HCT116 (cell line): Measurements from ENCODE around the gene WDR33. TPM values are rescaled to one million over a fixed set of nuclear protein-coding genes. Genes with fewer than 3 reads are reported as not detected.

ENCODE experiments used
- ATAC-seq: fragments of 200-7000 bp; cut with Tn5 transposase; 2 replicates; pipeline ENCODE4 v1.9.1; 2020; ENCODE audit warnings: mild to moderate bottlenecking, moderate library complexity
- BruUV-seq: library from RNA; stranded (reverse); fragments of 400-500 nt; replicated peaks from 2 replicates; lab custom pipeline; 2021; lab: Mats Ljungman, UMichigan
- CTCF ChIA-PET: fragments of 300-600 bp; sonication (Branson Sonifier 250); formaldehyde crosslinking; loops from one replicate; lab custom pipeline; 2021; ENCODE audit warnings: antibody characterized with exemption; lab: Charles Lee
- POLR2A ChIA-PET: fragments of 300-600, 350-600 bp; sonication (Branson Sonifier 250); formaldehyde crosslinking; loops from one replicate; lab custom pipeline; 2021; ENCODE audit warnings: antibody characterized with exemption; lab: Charles Lee
- RAD21 ChIA-PET, 2 experiments: fragments of 300-600 bp; sonication (Branson Sonifier 250); formaldehyde crosslinking; loops; one replicate each; lab custom pipeline; 2023; ENCODE audit warnings: low total read pairs in 2 of 2; ENCODE audit not compliant: uncharacterized antibody in 2 of 2, unreplicated experiment in 2 of 2, low non-redundant PET in 1 of 2; lab: Charles Lee
- DNase-seq: peaks from one replicate; pipeline ENCODE4 v3.0.0-alpha.2; 2010; ENCODE audit warnings: low read depth, low spot score
- H2AFZ ChIP-seq: fragments of 200-600 bp; shearing (Covaris generic), sonication (generic); 2 replicates; pipeline ENCODE4 v1.6.1; 2017; ENCODE audit warnings: low read depth, mixed run types, mixed read lengths, antibody characterized with exemption, low read length; ENCODE audit not compliant: poor library complexity, severe bottlenecking
- H3K27ac ChIP-seq: 2 replicates; pipeline ENCODE4 v1.5.1; 2012; ENCODE audit warnings: low read depth, low read length
- H3K27me3 ChIP-seq: fragments of 200-600 bp; sonication (generic); 2 replicates; pipeline ENCODE4 v1.6.1; 2016; ENCODE audit warnings: mixed run types, low read length, mixed read lengths; ENCODE audit not compliant: insufficient read depth
- H3K36me3 ChIP-seq, 2 experiments: fragments of 200-500 bp in 1 of 2; fragments of 200-600 bp in 1 of 2; sonication (Bioruptor generic) in 1 of 2; sonication (generic) in 1 of 2; 2 replicates each; pipeline versions ENCODE4 v1.5.1 to v1.6.1; 2014 to 2016; ENCODE audit warnings: low read length in 2 of 2, inconsistent platforms in 1 of 2, mixed read lengths in 1 of 2, mixed run types in 1 of 2; ENCODE audit not compliant: insufficient read depth in 2 of 2, control insufficient read depth in 1 of 2
- H3K4me1 ChIP-seq, 2 experiments: fragments of 200-600 bp in 1 of 2; sonication (generic) in 1 of 2; 2 replicates each; pipeline versions ENCODE4 v1.5.1 to v1.6.1; 2012 to 2017; ENCODE audit warnings: low read length in 2 of 2, inconsistent platforms in 1 of 2, mild to moderate bottlenecking in 1 of 2, mixed read lengths in 1 of 2, mixed run types in 1 of 2, moderate library complexity in 1 of 2; ENCODE audit not compliant: insufficient read depth in 2 of 2, control insufficient read depth in 1 of 2
- H3K4me2 ChIP-seq: fragments of 200-600 bp; sonication (generic); 2 replicates; pipeline ENCODE4 v1.6.1; 2017; ENCODE audit warnings: mixed run types, low read length, mixed read lengths
- H3K4me3 ChIP-seq, 2 experiments: fragments of 200-600 bp in 1 of 2; sonication (generic) in 1 of 2; replicated peaks in 1 of 2; 2 replicates each; pipeline ENCODE4 v1.5.1; 2011 to 2016; ENCODE audit warnings: low read length in 2 of 2, control low read depth in 1 of 2, low read depth in 1 of 2, mild to moderate bottlenecking in 1 of 2, mixed read lengths in 1 of 2, mixed run types in 1 of 2
- H3K79me2 ChIP-seq: fragments of 200-600 bp; sonication (generic); 2 replicates; pipeline ENCODE4 v1.6.1; 2017; ENCODE audit warnings: mild to moderate bottlenecking, mixed run types, low read length, moderate library complexity, mixed read lengths; ENCODE audit not compliant: insufficient read depth
- H3K9ac ChIP-seq: fragments of 200-600 bp; sonication (generic); 2 replicates; pipeline ENCODE4 v1.6.1; 2016; ENCODE audit warnings: low read length, mixed read lengths
- H3K9me2 ChIP-seq: fragments of 200-600 bp; sonication (generic), shearing (Covaris generic); 2 replicates; pipeline ENCODE4 v1.6.1; 2017; ENCODE audit warnings: mixed run types, mild to moderate bottlenecking, moderate library complexity; ENCODE audit not compliant: insufficient read depth
- H3K9me3 ChIP-seq, 2 experiments: fragments of 200-500 bp in 1 of 2; fragments of 200-600 bp in 1 of 2; sonication (Bioruptor generic) in 1 of 2; sonication (generic) in 1 of 2; 2 replicates each; pipeline ENCODE4 v1.6.1; 2014 to 2017; ENCODE audit warnings: low read length in 2 of 2, mixed read lengths in 2 of 2, inconsistent platforms in 1 of 2, low read depth in 1 of 2, mild to moderate bottlenecking in 1 of 2, mixed run types in 1 of 2, moderate library complexity in 1 of 2; ENCODE audit not compliant: control insufficient read depth in 1 of 2, insufficient read depth in 1 of 2
- H4K20me1 ChIP-seq: fragments of 200-600 bp; sonication (generic), shearing (Covaris generic); 2 replicates; pipeline ENCODE4 v1.6.1; 2017; ENCODE audit warnings: mixed run types, mild to moderate bottlenecking, moderate library complexity; ENCODE audit not compliant: insufficient read depth
- CEBPB ChIP-seq: IDR thresholded peaks from 2 replicates; pipeline ENCODE4 v1.6.1; 2012; ENCODE audit warnings: low read depth
- ELF1 ChIP-seq: IDR thresholded peaks from 2 replicates; pipeline ENCODE4 v1.6.1; 2012; ENCODE audit warnings: low read depth, borderline replicate concordance
- EZH2 ChIP-seq: fragments of 200-600 bp; sonication (generic); IDR thresholded peaks from 2 replicates; pipeline ENCODE4 v1.6.1; 2017; ENCODE audit warnings: antibody characterized with exemption, mixed run types
- EZH2phosphoT487 ChIP-seq: fragments of 200-600 bp; IDR thresholded peaks from 2 replicates; pipeline ENCODE4 v1.6.1; 2018; ENCODE audit warnings: antibody characterized with exemption, borderline replicate concordance
- FOSL1 ChIP-seq: IDR thresholded peaks from 2 replicates; pipeline ENCODE4 v1.6.1; 2012; ENCODE audit warnings: low read depth
- MAX ChIP-seq: IDR thresholded peaks from 2 replicates; pipeline ENCODE4 v1.6.1; 2012
- POLR2AphosphoS5 ChIP-seq: IDR thresholded peaks from 2 replicates; pipeline ENCODE4 v1.6.1; 2011; ENCODE audit warnings: mild to moderate bottlenecking, low read depth, low read length, moderate library complexity
- RAD21 ChIP-seq: IDR thresholded peaks from 2 replicates; pipeline ENCODE4 v1.6.1; 2012; ENCODE audit warnings: low read depth, mild to moderate bottlenecking
- REST ChIP-seq: IDR thresholded peaks from 2 replicates; pipeline ENCODE4 v1.6.1; 2012; ENCODE audit warnings: low read depth
- SRF ChIP-seq: IDR thresholded peaks from 2 replicates; pipeline ENCODE4 v1.6.1; 2012; ENCODE audit warnings: low read depth
- YY1 ChIP-seq: IDR thresholded peaks from 2 replicates; pipeline ENCODE4 v1.6.1; 2011; ENCODE audit warnings: low read length, low read depth, moderate library complexity, mild to moderate bottlenecking; ENCODE audit not compliant: insufficient replicate concordance; ENCODE audit errors: extremely low read depth
- ZBTB33 ChIP-seq: IDR thresholded peaks from 2 replicates; pipeline ENCODE4 v1.6.1; 2011; ENCODE audit warnings: mild to moderate bottlenecking, low read length, moderate library complexity; ENCODE audit not compliant: insufficient replicate concordance; ENCODE audit errors: extremely low read depth
- intact Hi-C: fragments of 100-400 bp; cut with micrococcal nuclease; formaldehyde crosslinking; loops from 2 replicates; pipeline ENCODE4 v1.10.0; 2022
- total RNA-seq: library from RNA; stranded (reverse); gene quantifications from one replicate; pipeline ENCODE4 v1.2.1, GENCODE V29; 2021; ENCODE audit not compliant: unreplicated experiment

Gene WDR33
- total RNA-seq, 1 experiment from 2014 or later, result 52.5 TPM

GRCh38 chr2:127834951-127835350 is 24.0 kb upstream of the WDR33 start (continued):
- no peak for TF ChIP-seq RAD21
- no peak for TF ChIP-seq ZBTB33
- no peak for TF ChIP-seq MAX

- intact Hi-C loops, result no loop called here
- Histone ChIP-seq H3K9me2 (no peaks in the 10 kb centered on the region), H3K4me1 (no peaks in the 10 kb centered on the region), H3K4me2 (no peak overlapping the region), H3K4me3 (no peak overlapping the region), H3K9me3 (no peaks in the 10 kb centered on the region), H2AFZ (no peak overlapping the region), H3K9ac (no peak overlapping the region), H3K27ac (no peak overlapping the region), H4K20me1 (no peaks in the 10 kb centered on the region), H3K36me3 (no peaks in the 10 kb centered on the region), H3K79me2 (no peaks in the 10 kb centered on the region), H3K27me3 (no peaks in the 10 kb centered on the region)
- no TSS peak for BruUV-seq
- DNase-seq, result no peak
- POLR2A ChIA-PET, result no interaction called here
- no peak for ATAC-seq
- CTCF ChIA-PET, result no interaction called here
- RAD21 ChIA-PET, result no interaction called here
- TF ChIP-seq ZBTB33 (no peak), EZH2 (no peak), CEBPB (no peak), RAD21 (no peak), FOSL1 (no peak), POLR2AphosphoS5 (no peak), REST (no peak), ELF1 (no peak), YY1 (no peak), EZH2phosphoT487 (no peak), SRF (no peak)
Observed at GRCh38 chr2:127829845-127830246, 18.9 kb upstream of the WDR33 start.
